Erythroblast (primary cell): ENCODE data around the gene MOB3A.

ENCODE experiments used
- GATA1 ChIP-seq: IDR thresholded peaks from 2 replicates; pipeline ENCODE4 v1.6.1; 2011; ENCODE audit warnings: low read depth, mild to moderate bottlenecking, control low read depth, low read length, moderate library complexity
- POLR2A ChIP-seq: IDR thresholded peaks from 2 replicates; pipeline ENCODE4 v1.6.1; 2011; ENCODE audit warnings: mild to moderate bottlenecking, low read length

DNA sequence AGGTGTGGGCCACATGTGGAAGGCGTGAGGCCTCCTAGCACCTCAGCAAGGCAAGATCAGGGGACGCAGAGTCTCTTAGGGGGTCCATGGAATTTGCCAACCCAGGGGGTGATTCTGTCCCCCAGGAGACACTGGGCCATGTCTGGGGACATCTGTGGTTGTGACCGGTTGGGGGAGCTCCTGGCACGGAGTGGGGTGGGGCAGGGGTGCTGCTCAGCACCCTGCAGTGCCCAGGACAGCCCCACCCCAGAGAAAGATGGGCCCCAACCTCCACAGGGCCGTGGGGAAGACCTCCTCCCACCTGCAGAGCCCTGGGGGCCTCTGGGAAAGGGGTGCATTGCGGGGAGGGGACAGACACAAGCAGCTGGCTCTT lies 49.1 kb downstream of the MOB3A start:
- TF ChIP-seq POLR2A (no peak), GATA1 (no peak)
